T-helper 9 cell (primary cell): ENCODE data around the gene PER3.

Experiments
- DNase-seq: peaks from one replicate; pipeline ENCODE4 v3.0.0-alpha.2; 2020
- total RNA-seq, 2 donors: gene quantifications; one replicate each; lab custom pipeline; 2026; lab: John Stamatoyannopoulos, UW

Gene PER3
- 11.8 to 19.1 reads per million in 2 donors for total RNA-seq

- peak; percentile 88 for DNase-seq
Measured at GRCh38 chr1:7783826-7784491, at the start of gene PER3. Gene PER3, plus strand, starts transcription at chr1:7784291. Its CDS starts 587 bp downstream, at chr1:7784878.

DNA sequence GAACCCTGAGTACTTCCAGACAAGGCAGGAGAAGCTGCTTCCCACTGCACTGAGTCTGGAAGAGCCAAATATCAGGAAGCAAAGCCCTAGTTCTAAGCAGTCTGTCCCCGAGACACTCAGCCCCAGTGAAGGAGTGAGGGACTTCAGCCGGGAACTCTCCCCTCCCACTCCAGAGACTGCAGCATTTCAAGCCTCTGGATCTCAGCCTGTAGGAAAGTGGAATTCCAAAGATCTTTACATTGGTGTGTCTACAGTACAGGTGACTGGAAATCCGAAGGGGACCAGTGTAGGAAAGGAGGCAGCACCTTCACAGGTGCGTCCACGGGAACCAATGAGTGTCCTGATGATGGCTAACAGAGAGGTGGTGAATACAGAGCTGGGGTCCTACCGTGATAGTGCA is 46.0 kb upstream of the PER3 start:
- no peak for DNase-seq

GRCh38 chr1:7743346-7743745 is 40.7 kb upstream of the PER3 start:
- no peak for DNase-seq

- no peak for DNase-seq
Measured at GRCh38 chr1:7744882-7745281, 39.2 kb upstream of the PER3 start.

DNA sequence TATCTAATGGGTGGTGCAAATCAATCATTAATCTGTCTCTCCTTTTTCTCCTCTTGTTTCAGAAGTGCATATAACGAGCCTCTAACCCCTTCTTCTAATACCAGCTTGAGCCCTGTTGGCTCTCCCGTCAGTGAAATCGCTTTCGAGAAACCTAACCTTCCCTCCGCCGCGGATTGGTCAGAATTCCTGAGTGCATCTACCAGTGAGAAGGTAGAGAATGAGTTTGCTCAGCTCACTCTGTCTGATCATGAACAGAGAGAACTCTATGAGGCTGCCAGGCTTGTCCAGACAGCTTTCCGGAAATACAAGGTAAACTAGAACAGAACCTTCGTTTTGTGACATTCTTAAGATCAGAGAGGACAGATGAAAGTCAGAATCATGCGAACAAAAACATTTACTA is 38.3 kb upstream of the PER3 start:
- DNase-seq = no peak

DNA sequence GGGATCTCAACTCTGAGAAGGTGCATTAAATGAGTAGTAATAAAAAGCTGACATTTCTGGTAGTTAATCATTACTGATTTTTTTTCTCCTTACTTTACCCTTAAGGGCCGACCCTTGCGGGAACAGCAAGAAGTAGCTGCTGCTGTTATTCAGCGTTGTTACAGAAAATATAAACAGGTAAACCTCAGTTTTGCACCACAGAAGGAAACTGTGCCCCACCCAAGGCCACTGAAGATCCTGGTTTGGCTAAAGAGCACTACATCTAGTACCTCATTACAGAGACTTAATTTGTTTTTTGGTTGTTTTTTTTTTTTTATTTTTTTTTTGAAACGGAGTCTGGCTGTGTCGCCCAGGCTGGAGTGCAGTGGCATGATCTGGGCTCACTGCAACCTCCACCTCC is 36.5 kb upstream of the PER3 start:
- no peak for DNase-seq

GRCh38 chr1:7749126-7749525 is 35.0 kb upstream of the PER3 start:
- no peak for DNase-seq

GRCh38 chr1:7751174-7751573 is 32.9 kb upstream of the PER3 start:
- no peak for DNase-seq

DNA sequence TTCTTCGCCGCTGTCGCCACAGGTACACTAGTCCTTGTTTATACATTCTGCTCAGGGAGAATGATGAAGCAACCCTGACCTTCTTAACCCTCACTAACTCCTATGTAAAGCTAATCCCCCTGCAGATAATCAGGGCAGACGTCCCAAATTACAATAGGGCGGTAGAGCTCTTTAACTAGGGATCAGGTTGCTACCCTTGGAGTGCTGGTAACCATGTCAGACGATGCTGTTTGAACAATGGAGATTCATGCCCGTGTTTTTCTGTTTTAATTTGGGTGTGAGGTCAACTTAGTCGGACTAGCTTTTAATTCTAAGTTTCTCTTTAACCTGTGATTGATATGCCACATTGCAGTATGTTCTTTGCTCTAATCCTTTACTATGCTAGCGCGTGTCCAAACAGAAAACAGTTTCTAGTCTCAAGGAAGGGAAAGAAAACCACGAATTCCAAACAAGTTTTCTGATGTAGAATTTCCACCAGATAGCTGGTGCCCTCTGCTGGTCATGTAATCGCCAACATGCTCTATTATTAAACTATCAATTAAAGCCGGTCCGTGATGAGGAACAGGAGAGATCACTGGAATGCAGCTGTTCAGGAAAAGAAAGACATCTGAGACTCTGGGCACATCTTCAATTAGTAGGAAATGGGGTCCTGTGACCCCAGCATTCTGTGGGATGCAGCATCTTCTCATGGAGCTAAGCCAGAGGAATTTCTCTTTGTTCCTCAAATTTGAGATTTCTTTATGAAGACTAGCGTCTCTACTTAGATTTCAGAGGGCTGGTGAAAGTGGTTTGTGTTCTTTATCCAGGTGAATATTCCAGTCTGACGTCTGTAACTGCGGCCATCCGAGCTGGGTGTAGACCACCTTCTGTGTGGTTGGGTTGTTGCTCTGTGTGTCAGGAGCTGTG is 31.3 kb upstream of the PER3 start:
- peak; percentile 42 for DNase-seq

- DNase-seq = no peak
Measured at GRCh38 chr1:7753641-7754040, 30.4 kb upstream of the PER3 start.

DNA sequence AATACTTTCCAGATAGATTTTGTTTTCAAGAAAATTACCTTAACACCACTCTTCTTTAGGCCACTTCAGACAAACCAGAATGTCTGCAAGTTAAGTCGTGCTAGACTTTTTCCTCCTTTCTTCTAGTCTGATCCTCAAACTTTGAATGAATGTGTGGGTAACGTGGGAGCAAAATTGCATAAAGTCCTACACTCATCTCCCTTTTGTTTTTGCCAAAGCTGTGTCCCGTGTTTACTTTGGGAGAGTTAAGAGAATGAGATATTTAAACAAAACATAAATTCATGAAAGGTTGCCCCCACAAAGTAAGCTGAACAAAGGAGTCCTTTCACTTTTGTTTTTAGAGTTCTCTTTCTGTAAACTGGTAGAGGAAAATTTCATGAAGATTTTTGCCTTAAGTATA is 29.9 kb upstream of the PER3 start:
- no peak for DNase-seq

DNA sequence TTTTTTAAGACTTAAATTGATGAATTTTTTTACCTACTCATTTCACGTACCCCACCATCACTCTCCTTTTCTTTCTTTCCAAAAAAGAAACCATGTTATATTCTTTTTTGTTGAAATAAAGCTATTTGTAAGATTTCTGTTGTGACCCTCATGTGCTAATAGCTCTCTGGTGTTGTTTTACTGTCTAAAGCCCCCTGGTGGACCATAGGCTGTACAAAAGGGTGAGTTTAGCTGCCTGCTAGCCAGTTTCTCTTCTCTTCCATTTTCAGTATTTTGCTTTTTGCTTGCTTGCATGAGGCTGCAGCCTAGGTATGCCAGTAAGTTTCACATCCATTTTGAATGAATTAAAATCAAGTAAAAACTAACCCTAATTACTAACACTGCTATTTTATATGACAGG is 28.6 kb upstream of the PER3 start:
- DNase-seq = no peak

- no peak for DNase-seq
Measured at GRCh38 chr1:7760245-7760644, 23.8 kb upstream of the PER3 start.

DNA sequence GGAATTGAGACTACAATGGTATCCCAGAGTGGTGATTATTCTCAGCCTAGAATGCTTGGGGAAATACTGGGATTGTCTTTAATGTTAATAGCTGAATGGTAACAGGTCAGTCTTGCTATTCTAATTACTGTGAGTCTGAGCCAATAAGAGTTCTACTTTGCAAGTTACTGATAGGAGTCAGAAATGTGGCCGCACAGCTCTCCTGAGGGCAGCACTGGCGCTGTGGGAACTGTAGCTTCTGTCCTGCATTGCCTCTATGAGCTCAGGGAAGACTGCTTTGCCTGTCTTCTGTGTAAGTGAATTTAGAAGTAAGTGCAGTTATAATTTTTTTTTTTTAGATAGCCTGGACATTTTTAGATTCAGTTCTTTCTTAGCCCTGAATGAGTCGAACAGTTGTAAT is 23.0 kb upstream of the PER3 start:
- no peak for DNase-seq

DNA sequence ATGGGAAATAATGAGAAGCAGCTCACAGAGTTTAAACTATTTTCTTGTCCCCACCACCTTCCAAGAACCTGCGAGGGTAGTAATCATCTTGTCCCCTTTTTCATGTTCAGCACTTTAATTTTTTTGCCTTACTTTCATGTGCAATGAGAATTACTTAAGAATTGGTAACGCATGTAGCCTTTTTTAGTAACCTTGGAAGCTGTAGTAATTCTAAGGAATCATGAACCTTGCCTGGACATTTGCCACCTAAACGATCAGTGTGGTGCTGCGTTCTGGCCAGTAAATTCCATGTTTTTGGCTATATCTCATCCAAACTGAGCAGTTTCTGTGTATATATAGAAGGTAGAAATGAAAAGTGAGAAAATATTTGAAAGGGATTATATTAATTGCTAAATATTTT is 16.9 kb upstream of the PER3 start:
- no peak for DNase-seq

DNA sequence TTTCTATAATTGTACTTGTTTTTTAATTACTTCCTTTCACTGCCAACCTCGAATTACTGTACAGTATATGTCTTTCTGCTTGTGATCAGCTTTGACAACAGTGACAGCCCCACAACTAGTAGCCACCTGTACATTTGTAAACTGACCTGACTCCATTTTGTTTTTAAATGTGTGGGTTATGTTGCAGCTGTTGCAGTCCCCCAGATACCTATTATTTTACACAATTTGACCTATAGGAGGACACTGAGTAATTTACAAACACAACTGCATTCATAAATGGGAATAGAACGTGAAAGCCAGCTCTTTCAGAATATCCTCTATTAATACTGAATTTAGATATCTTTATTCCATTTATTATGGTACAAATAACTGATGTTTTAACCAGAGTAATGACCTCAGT is 15.5 kb upstream of the PER3 start:
- no peak for DNase-seq

- no peak for DNase-seq
Measured at GRCh38 chr1:7769673-7770412, 14.2 kb upstream of the PER3 start.

DNA sequence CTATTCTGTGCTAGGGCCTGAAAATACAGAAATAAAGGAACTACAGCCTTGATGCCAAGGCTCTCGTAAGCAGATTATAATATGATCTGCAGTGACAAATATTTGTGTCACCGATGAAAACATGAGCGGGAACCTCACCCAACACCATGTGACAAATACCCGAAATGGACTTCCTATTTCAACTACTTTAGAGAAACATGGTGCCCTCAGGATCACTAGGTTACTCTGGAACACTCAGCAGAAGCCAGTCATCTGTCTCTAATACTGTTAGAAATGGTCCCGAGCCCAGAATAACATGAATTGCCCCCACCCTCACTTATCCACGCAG is 13.5 kb upstream of the PER3 start:
- no peak for DNase-seq

DNA sequence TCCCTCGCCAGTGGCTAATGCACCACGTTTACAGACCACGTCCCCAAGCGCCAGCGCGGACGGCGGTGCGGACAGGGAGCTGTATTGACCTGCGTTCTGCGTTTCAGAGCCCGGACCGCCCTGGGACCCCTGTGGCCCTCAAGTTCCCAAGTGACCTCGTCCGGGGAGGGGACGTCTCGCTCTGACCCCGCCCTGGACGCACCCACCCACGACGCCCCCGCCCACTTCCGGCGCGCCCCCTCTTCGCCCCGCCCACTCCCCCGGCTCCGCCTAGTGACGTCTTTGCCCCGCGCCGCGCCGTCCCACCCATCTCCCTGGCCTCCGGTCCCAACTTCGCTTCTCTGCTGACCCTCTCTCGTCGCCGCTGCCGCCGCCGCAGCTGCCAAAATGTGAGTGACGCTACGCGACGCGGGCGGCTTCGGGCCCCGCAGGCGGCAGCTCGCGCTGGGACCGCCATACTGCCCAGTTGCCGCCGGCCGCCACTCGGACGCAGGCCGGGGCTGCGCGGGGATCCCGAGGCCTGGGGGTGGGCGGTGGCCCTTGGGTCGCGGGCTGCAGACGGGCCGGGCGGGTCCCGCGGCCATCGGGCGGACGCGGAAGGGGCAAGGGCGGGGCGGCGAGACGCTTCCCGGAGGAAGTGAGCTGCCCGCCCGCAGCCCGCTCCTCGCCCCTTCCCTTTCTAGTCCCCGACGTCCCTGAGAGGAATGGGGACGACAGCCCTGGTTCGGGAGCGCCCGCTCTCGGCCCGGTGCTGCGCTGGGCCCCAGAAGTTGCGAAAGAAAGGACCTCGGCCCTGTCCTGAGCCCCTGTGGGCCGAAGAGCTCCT is 12.9 kb upstream of the PER3 start, which contains the start of gene VAMP3:
Gene VAMP3 (plus strand): TSS at position 300 of the 826 bp plus-strand sequence. CDS start 88 bp downstream, at position 388.
- peak; percentile 82 for DNase-seq

DNA sequence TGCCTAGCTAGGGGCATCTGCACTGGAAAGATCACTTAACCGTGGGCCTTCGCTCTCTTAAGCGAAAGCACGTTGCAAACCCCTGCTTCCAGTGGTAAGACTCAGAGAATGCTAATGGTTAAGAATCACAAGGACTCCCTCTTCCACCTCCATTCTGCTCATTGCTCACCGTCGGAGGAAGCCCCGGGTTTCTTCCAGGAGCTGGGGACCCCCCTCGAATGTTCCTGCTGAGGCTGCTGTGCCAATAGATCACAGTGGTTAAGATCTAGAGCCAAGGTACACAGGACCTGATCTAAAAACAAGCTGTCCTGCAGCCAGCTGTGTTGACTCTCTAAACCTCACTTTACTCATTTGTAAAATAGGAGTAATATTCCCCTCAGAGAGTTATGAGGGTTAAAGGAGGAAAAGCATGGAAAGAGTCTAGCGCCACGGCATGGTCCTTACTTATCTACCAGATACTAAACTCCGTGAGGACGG is 12.2 kb upstream of the PER3 start:
- DNase-seq = no peak

- no peak for DNase-seq
Measured at GRCh38 chr1:7777591-7777990, 6.5 kb upstream of the PER3 start.

GRCh38 chr1:7778133-7778628 is 5.9 kb upstream of the PER3 start:
- no peak for DNase-seq
